GM06990 (cell line): ENCODE data around the gene BAHCC1.
A peak's percentile ranks its signal among the peaks of the same experiment; 100 is the strongest.

Experiments used
- DNase-seq: peaks from one replicate; pipeline ENCODE4 v3.0.0-alpha.2; 2011; ENCODE audit not compliant: insufficient read length; ENCODE audit errors: extremely low read depth
- H3K27me3 ChIP-seq: replicated peaks from 2 replicates; pipeline ENCODE4 v1.6.0; 2011; ENCODE audit warnings: low read length; ENCODE audit not compliant: control insufficient read depth, insufficient read depth
- H3K36me3 ChIP-seq: 2 replicates; pipeline ENCODE4 v1.5.1; 2011; ENCODE audit warnings: low read length; ENCODE audit not compliant: control insufficient read depth, insufficient read depth
- H3K4me3 ChIP-seq: replicated peaks from 2 replicates; pipeline ENCODE4 v1.5.1; 2011; ENCODE audit warnings: low read depth, mild to moderate bottlenecking, control low read depth, low read length
- TF ChIP-seq, protein P1 (sequence below): IDR thresholded peaks from 2 replicates; pipeline ENCODE4 v1.5.1; 2011; ENCODE audit warnings: low read length, control low read depth, mild to moderate bottlenecking, inconsistent platforms; ENCODE audit not compliant: insufficient read depth, poor library complexity, severe bottlenecking

BAHCC1 gene

DNA sequence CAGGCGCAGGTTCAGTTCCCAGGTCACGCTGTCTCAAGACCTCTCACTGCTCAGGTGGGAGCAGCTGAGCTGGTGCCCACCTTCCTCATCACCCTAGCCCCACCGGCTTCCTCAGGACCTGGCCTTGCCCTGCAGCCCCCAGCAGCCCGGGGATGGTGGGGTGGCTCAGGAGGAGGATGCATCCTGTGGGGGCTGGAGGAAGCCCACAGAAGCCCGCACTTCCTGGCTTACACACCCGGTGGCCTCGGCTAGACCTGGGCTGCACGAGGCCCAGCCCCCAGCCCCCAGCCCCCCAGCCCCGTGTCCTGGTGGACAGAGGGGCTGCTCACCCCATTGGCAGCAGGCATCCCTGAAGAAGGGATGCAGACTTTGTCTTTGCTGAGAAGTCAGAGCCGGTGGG, 43.4 kb downstream of the BAHCC1 start:
- H3K27me3 ChIP-seq: no peaks in the 10 kb centered on the region; the same call in 1 of the 2 replicates
- DNase-seq: no peak
- H3K36me3 ChIP-seq: no peaks in the 10 kb centered on the region
- TF ChIP-seq, protein P1, sequence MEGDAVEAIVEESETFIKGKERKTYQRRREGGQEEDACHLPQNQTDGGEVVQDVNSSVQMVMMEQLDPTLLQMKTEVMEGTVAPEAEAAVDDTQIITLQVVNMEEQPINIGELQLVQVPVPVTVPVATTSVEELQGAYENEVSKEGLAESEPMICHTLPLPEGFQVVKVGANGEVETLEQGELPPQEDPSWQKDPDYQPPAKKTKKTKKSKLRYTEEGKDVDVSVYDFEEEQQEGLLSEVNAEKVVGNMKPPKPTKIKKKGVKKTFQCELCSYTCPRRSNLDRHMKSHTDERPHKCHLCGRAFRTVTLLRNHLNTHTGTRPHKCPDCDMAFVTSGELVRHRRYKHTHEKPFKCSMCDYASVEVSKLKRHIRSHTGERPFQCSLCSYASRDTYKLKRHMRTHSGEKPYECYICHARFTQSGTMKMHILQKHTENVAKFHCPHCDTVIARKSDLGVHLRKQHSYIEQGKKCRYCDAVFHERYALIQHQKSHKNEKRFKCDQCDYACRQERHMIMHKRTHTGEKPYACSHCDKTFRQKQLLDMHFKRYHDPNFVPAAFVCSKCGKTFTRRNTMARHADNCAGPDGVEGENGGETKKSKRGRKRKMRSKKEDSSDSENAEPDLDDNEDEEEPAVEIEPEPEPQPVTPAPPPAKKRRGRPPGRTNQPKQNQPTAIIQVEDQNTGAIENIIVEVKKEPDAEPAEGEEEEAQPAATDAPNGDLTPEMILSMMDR: no peak
- no peak overlapping the region for H3K4me3 ChIP-seq

DNA sequence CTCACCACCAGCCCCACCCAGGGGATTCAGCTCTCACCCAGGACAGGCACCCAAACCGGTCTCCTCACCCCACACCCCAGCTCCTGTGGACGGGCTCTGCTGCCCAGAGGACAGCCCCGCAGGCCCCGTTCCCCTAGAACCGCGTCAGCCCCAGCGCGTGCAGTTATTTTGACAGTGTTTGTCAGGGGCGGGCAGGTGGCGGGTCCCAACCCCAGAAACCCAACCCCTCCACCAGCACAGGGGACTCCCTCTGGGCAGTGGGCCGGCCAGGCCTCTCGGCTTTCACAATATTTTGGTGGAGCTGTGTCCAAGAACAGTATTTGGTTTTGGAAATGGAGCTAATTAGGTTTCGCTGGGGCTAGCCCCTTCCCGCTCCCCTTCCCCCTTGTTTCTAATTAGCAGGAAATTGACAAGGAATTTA, 44.8 kb downstream of the BAHCC1 start:
- H3K27me3 ChIP-seq: no peaks in the 10 kb centered on the region; the same call in 1 of the 2 replicates

GRCh38 chr17:81440511-81441244, 45.4 kb downstream of the BAHCC1 start:
- H3K36me3 ChIP-seq: no peaks in the 10 kb centered on the region
- DNase-seq: peak; percentile 45
- TF ChIP-seq, protein P1: peak; percentile 83
- no peaks in the 10 kb centered on the region; the same call in 1 of the 2 replicates for H3K27me3 ChIP-seq
- no peak overlapping the region for H3K4me3 ChIP-seq

More for the DNA sequence above, 44.8 kb downstream of the BAHCC1 start:
- H3K4me3 ChIP-seq: no peak overlapping the region
- no peaks in the 10 kb centered on the region for H3K36me3 ChIP-seq
- DNase-seq: no peak
- TF ChIP-seq, protein P1: no peak

DNA sequence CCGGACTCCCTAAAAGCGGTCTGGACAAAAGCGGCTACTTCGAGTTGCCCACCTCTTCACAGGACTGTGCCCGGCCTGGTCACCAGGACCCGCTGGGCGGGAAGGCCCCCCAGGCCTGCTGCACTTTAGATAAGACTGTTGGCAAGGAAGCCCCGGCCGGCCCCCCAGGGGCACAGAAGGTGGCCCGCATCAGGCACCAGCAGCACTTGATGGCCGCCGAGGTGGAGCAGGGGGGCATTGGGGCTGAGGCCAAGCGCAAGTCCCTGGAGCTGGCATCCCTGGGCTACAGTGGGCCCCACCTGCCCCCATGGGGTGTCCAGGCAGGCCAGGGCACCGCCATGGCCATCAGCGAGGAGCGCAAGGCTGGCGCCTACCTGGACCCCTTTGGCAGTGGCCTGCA, 47.5 kb downstream of the BAHCC1 start:
- TF ChIP-seq, protein P1: no peak
- Histone ChIP-seq H3K4me3 (no peak overlapping the region), H3K27me3 (no peaks in the 10 kb centered on the region; the same call in 1 of the 2 replicates), H3K36me3 (no peaks in the 10 kb centered on the region)
- no peak for DNase-seq

DNA sequence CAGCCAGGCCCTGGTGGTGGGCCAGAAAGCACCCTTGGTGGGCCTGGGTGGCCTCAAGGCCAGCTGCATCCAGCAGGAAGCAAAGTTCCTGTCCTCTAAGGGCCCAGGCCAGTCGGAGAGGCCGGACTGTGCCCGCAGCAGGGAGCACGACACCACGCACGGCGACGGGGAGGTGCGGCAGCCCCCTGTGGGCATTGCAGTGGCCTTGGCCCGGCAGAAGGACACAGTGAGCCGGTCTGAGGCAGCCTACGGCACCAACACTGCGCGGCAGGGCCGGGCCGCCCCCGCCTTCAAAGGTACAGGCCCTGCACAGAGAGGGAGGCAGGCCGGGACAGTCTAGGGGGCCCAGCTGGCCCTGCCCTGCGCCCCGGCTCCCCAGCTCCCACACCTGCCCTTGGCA, 48.0 kb downstream of the BAHCC1 start:
- H3K27me3 ChIP-seq: no peaks in the 10 kb centered on the region; the same call in 1 of the 2 replicates
- no peaks in the 10 kb centered on the region for H3K36me3 ChIP-seq
- no peak for DNase-seq
- H3K4me3 ChIP-seq: no peak overlapping the region
- TF ChIP-seq, protein P1: no peak
